ENCODE results near the gene LRRC8B.

LRRC8B gene

DNA sequence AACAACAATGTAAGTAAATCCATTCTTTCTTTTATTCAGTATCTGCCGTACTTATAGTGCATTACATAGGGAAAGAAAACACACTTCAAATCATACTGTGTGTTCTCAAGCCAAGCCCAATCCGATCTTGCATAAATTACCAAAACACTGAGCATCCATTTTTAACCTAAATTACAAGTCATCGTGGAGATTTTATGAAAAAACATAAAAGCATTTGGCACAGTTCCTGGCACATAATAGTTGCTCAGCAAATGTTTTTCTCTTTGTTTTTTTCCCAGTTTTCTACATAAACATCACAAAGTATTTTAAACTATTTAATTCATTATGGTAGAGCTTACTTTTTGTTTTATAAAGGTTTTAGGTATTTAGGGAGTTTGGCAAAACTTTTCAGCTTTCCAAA lies 60.2 kb downstream of the LRRC8B start:
- ATAC-seq: no peak
- no peak for TF ChIP-seq ISL1 (CRISPR knock-in tag; IDR thresholded peaks at IDR 0.05)
- TF ChIP-seq ZNF565 (CRISPR knock-in tag; conservative IDR thresholded peaks at IDR 0.05; ENCODE audit: low read depth): no peak
- TF ChIP-seq TOX (CRISPR knock-in tag; IDR thresholded peaks at IDR 0.05; ENCODE audit: borderline replicate concordance): no peak
- no peak for TF ChIP-seq ZC3H10 (CRISPR knock-in tag; IDR thresholded peaks at IDR 0.05)
- TF ChIP-seq ZNF8 (CRISPR knock-in tag; IDR thresholded peaks at IDR 0.05): no peak
- TF ChIP-seq ZFP30 (CRISPR knock-in tag; IDR thresholded peaks at IDR 0.05): no peak
- no peak for TF ChIP-seq ZFP3 (CRISPR knock-in tag; IDR thresholded peaks at IDR 0.05)
- TF ChIP-seq, protein P1, sequence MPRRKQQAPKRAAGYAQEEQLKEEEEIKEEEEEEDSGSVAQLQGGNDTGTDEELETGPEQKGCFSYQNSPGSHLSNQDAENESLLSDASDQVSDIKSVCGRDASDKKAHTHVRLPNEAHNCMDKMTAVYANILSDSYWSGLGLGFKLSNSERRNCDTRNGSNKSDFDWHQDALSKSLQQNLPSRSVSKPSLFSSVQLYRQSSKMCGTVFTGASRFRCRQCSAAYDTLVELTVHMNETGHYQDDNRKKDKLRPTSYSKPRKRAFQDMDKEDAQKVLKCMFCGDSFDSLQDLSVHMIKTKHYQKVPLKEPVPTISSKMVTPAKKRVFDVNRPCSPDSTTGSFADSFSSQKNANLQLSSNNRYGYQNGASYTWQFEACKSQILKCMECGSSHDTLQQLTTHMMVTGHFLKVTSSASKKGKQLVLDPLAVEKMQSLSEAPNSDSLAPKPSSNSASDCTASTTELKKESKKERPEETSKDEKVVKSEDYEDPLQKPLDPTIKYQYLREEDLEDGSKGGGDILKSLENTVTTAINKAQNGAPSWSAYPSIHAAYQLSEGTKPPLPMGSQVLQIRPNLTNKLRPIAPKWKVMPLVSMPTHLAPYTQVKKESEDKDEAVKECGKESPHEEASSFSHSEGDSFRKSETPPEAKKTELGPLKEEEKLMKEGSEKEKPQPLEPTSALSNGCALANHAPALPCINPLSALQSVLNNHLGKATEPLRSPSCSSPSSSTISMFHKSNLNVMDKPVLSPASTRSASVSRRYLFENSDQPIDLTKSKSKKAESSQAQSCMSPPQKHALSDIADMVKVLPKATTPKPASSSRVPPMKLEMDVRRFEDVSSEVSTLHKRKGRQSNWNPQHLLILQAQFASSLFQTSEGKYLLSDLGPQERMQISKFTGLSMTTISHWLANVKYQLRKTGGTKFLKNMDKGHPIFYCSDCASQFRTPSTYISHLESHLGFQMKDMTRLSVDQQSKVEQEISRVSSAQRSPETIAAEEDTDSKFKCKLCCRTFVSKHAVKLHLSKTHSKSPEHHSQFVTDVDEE (CRISPR knock-in tag; IDR thresholded peaks at IDR 0.05): no peak
- TF ChIP-seq, protein P2, sequence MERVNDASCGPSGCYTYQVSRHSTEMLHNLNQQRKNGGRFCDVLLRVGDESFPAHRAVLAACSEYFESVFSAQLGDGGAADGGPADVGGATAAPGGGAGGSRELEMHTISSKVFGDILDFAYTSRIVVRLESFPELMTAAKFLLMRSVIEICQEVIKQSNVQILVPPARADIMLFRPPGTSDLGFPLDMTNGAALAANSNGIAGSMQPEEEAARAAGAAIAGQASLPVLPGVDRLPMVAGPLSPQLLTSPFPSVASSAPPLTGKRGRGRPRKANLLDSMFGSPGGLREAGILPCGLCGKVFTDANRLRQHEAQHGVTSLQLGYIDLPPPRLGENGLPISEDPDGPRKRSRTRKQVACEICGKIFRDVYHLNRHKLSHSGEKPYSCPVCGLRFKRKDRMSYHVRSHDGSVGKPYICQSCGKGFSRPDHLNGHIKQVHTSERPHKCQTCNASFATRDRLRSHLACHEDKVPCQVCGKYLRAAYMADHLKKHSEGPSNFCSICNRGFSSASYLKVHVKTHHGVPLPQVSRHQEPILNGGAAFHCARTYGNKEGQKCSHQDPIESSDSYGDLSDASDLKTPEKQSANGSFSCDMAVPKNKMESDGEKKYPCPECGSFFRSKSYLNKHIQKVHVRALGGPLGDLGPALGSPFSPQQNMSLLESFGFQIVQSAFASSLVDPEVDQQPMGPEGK (CRISPR knock-in tag; IDR thresholded peaks at IDR 0.05; ENCODE audit: borderline replicate concordance): no peak
- TF ChIP-seq GLIS3 (CRISPR knock-in tag; IDR thresholded peaks at IDR 0.05): no peak
- TF ChIP-seq, protein P3, sequence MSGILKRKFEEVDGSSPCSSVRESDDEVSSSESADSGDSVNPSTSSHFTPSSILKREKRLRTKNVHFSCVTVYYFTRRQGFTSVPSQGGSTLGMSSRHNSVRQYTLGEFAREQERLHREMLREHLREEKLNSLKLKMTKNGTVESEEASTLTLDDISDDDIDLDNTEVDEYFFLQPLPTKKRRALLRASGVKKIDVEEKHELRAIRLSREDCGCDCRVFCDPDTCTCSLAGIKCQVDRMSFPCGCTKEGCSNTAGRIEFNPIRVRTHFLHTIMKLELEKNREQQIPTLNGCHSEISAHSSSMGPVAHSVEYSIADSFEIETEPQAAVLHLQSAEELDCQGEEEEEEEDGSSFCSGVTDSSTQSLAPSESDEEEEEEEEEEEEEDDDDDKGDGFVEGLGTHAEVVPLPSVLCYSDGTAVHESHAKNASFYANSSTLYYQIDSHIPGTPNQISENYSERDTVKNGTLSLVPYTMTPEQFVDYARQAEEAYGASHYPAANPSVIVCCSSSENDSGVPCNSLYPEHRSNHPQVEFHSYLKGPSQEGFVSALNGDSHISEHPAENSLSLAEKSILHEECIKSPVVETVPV (CRISPR knock-in tag; IDR thresholded peaks at IDR 0.05): no peak
- TF ChIP-seq ARNTL (CRISPR knock-in tag; IDR thresholded peaks at IDR 0.05; ENCODE audit: borderline replicate concordance, low read depth): no peak
- TF ChIP-seq PPARA (CRISPR knock-in tag; IDR thresholded peaks at IDR 0.05; ENCODE audit: borderline replicate concordance): no peak

DNA sequence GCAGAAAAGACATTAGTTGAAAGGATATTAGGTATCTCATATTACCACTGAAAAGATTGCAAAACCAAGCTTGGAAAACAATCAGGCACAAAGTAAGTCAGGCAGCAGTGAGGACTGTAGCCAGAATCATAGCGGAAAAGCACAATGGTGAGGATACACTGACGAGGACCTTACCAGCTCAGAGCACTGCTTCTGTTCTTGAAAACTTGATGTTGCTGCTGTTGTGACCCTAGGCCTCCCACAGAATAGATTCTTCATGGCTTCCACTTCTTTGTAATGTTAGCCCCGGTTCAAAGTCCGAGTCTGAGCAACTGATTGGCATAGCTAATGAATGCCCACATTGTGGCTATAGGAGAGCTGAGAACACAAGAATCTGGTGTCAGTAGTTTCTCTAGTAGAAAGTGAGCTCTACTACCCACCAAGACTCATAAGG lies 63.1 kb downstream of the LRRC8B start:
- TF ChIP-seq, protein P1 (CRISPR knock-in tag; IDR thresholded peaks at IDR 0.05): no peak
- TF ChIP-seq ZC3H10 (CRISPR knock-in tag; IDR thresholded peaks at IDR 0.05): no peak
- TF ChIP-seq SNAI2 (CRISPR knock-in tag; IDR thresholded peaks at IDR 0.05): no peak
- TF ChIP-seq ZFP30 (CRISPR knock-in tag; IDR thresholded peaks at IDR 0.05): no peak
- TF ChIP-seq ISL1 (CRISPR knock-in tag; IDR thresholded peaks at IDR 0.05): no peak
- TF ChIP-seq GLIS3 (CRISPR knock-in tag; IDR thresholded peaks at IDR 0.05): no peak
- ATAC-seq: no peak

DNA sequence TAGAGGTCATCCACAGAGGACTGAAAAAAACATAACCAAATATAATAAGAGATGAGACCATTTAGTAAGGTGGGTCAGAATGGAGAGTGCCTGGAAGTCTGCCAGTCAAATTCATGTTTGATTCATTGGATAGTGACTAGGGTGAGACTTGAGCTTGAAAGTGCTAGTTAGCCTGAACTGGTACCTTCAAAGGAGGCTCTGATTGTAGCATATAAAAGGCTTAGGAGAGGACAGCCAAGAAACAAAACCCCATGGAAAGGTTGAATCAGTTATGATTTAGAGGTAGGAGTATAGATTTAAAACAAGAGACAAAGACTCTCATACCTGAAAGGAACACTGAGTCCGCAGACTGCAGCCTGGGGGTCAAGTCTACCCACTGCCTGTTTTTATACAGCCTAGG lies 63.9 kb downstream of the LRRC8B start:
- TF ChIP-seq TOX (CRISPR knock-in tag; IDR thresholded peaks at IDR 0.05; ENCODE audit: borderline replicate concordance) (no peak), OSR1 (CRISPR knock-in tag; IDR thresholded peaks at IDR 0.05) (no peak), GLIS3 (CRISPR knock-in tag; IDR thresholded peaks at IDR 0.05) (no peak), ZFP30 (CRISPR knock-in tag; IDR thresholded peaks at IDR 0.05) (no peak), ARNTL (CRISPR knock-in tag; IDR thresholded peaks at IDR 0.05; ENCODE audit: borderline replicate concordance, low read depth) (no peak), RARB (CRISPR knock-in tag; IDR thresholded peaks at IDR 0.05) (no peak), ISL1 (CRISPR knock-in tag; IDR thresholded peaks at IDR 0.05) (no peak), BACH2 (CRISPR knock-in tag; IDR thresholded peaks at IDR 0.05; ENCODE audit: borderline replicate concordance) (no peak), ESRRG (CRISPR knock-in tag; IDR thresholded peaks at IDR 0.05) (no peak), ZNF565 (CRISPR knock-in tag; conservative IDR thresholded peaks at IDR 0.05; ENCODE audit: low read depth) (no peak), ZNF8 (CRISPR knock-in tag; IDR thresholded peaks at IDR 0.05) (no peak)
- TF ChIP-seq, protein P2 (CRISPR knock-in tag; IDR thresholded peaks at IDR 0.05; ENCODE audit: borderline replicate concordance): no peak
- TF ChIP-seq, protein P4, sequence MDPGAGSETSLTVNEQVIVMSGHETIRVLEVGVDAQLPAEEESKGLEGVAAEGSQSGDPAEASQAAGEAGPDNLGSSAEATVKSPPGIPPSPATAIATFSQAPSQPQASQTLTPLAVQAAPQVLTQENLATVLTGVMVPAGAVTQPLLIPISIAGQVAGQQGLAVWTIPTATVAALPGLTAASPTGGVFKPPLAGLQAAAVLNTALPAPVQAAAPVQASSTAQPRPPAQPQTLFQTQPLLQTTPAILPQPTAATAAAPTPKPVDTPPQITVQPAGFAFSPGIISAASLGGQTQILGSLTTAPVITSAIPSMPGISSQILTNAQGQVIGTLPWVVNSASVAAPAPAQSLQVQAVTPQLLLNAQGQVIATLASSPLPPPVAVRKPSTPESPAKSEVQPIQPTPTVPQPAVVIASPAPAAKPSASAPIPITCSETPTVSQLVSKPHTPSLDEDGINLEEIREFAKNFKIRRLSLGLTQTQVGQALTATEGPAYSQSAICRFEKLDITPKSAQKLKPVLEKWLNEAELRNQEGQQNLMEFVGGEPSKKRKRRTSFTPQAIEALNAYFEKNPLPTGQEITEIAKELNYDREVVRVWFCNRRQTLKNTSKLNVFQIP (CRISPR knock-in tag; IDR thresholded peaks at IDR 0.05; ENCODE audit: borderline replicate concordance, low read depth): no peak
- TF ChIP-seq, protein P5, sequence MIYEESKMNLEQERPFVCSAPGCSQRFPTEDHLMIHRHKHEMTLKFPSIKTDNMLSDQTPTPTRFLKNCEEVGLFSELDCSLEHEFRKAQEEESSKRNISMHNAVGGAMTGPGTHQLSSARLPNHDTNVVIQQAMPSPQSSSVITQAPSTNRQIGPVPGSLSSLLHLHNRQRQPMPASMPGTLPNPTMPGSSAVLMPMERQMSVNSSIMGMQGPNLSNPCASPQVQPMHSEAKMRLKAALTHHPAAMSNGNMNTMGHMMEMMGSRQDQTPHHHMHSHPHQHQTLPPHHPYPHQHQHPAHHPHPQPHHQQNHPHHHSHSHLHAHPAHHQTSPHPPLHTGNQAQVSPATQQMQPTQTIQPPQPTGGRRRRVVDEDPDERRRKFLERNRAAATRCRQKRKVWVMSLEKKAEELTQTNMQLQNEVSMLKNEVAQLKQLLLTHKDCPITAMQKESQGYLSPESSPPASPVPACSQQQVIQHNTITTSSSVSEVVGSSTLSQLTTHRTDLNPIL (CRISPR knock-in tag; IDR thresholded peaks at IDR 0.05; ENCODE audit: low read depth): no peak
- no peak for ATAC-seq

All from SK-N-SH treated with all-trans-retinoic acid at 6 μM for 48 hours (cell line).